Measurements from ENCODE around the gene FBXL16.

Gene FBXL16

DNA sequence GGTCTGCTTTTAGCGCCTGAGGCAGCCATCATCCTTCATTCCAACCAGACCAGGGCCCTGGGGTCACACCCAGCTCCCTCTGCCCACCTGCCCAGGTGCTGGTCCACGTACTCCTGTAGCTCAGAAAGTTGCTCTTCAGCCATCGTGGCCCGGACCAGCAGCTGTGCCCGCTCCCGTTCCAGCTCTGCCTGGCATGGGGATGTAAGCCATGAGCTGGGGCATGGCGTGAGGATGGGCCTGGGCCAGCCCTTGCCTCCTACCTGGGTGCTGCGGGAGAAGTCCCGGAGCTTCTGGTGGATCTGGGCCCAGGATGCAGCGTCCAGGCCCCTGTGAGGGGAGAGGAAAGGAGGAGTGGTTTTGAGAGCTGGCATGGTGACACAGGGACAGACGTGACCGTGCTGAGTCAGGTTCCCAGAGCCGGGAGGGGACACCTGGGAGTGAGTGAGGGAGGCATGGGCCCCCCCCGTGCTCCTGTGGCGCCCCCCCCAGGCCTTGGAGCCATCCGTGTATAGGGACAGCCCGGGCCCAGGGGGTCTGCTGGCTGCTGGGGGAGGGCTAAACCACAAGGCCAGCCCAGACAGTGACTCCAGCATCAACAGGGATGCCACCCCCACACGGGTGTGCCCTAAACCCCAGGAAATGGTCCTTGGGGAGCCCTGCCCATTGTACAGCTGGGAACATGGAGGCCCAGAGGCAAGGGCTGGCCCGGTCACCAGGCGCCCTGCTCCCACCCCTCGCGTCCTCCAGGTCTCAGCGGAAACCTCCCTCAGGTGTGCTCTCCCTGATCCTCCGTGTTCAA, 17.4 kb upstream of the FBXL16 start:
- DNase-seq (ENCODE audit: low read depth), result no peak

GRCh38 chr16:721765-722540, 16.4 kb upstream of the FBXL16 start:
- DNase-seq (ENCODE audit: low read depth), result no peak

GRCh38 chr16:720990-721764, 15.6 kb upstream of the FBXL16 start, which contains the start of gene ANTKMT:
Gene ANTKMT (plus strand): TSS chr16:721146. CDS start chr16:721275, 129 bp downstream.
- no peak for DNase-seq (ENCODE audit: low read depth)

- no peak for DNase-seq (ENCODE audit: low read depth)
Observed at GRCh38 chr16:720447-720989, 14.9 kb upstream of the FBXL16 start.

- DNase-seq (ENCODE audit: low read depth), result no peak
Observed at GRCh38 chr16:719815-720446, 14.3 kb upstream of the FBXL16 start.

DNA sequence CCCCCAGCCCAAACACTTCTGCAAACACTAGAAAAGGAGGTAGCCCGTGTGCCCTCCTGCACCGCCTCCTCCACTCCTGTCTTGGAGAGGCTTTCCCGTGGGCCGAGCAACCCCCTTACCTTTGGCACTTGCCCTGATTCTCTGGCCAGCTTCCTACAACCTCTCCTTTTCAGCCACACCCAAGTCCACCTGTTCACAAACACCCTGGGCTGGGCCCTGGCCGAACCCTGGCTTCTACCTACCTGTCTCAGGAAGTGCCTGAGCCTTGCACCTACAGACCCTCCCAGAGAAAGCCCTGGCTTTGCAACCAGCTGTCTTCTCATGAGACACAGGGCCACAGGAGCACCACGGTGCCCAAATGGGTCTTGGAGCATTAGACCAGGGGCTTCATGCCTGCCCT, 13.3 kb upstream of the FBXL16 start:
- no peak for DNase-seq (ENCODE audit: low read depth)

GRCh38 chr16:718389-718788, 12.8 kb upstream of the FBXL16 start:
- DNase-seq (ENCODE audit: low read depth), result no peak

DNA sequence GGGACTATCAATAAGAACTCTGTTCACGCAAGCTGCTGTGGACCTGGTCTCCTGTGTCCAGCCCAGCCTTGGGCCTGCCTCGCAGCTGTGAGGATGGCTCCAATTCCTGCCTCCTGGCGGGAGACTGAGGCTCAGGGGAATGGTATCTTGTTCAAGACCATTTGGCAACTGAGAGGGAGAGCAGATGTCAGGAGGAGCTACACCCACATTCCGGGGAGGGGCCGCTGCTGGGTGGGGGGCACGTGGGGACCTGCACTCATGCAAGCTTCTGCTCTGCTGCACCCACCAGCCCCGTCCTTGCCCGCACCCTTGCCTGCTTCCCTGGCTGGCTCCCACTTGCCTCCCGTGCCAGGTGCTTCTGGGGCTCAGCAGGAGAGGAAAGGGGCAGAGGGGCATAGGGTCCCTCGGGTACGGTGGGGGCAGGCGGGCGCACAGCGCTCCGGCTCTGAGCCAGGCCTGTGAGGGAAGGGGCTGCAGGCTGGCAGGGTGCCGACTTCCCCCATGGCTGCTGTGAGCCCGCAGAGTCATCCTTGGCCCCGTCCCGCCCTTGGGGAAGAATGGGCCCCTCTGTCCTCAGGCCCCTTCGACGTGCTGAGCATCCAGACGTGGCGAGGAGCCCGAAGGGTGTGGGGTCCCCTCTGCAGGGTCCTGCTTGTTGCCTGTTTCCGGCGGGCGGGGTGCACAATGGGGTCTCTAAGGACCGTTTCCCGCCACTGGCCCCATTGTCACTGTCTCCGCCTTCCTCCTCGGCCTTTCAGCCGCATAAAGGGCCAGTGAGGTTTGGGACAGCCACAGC, 12.0 kb upstream of the FBXL16 start:
- no peak for DNase-seq (ENCODE audit: low read depth)

- DNase-seq (ENCODE audit: low read depth), result no peak
Observed at GRCh38 chr16:716768-717325, 11.2 kb upstream of the FBXL16 start.

DNA sequence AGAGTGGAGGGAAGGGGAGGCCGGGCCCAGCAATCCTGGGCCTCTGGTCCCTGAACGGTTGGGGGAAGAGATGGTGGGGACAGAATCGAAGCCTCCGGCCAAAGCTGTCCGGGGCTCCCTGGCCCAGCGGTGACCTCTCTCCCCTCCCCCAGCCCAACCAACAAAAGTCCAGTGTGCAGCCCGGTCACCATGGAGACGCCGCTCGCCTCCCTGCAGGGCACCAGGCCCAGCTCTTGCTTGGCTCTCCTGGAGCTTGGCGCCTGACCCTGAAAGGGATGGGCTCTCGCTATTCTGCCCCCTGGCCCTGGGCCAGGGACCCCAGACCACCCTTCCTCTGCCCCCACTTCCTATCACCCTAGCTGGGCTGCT, 10.6 kb upstream of the FBXL16 start:
- DNase-seq (ENCODE audit: low read depth), result no peak

GRCh38 chr16:715477-716199, 10.0 kb upstream of the FBXL16 start:
- no peak for DNase-seq (ENCODE audit: low read depth)

DNA sequence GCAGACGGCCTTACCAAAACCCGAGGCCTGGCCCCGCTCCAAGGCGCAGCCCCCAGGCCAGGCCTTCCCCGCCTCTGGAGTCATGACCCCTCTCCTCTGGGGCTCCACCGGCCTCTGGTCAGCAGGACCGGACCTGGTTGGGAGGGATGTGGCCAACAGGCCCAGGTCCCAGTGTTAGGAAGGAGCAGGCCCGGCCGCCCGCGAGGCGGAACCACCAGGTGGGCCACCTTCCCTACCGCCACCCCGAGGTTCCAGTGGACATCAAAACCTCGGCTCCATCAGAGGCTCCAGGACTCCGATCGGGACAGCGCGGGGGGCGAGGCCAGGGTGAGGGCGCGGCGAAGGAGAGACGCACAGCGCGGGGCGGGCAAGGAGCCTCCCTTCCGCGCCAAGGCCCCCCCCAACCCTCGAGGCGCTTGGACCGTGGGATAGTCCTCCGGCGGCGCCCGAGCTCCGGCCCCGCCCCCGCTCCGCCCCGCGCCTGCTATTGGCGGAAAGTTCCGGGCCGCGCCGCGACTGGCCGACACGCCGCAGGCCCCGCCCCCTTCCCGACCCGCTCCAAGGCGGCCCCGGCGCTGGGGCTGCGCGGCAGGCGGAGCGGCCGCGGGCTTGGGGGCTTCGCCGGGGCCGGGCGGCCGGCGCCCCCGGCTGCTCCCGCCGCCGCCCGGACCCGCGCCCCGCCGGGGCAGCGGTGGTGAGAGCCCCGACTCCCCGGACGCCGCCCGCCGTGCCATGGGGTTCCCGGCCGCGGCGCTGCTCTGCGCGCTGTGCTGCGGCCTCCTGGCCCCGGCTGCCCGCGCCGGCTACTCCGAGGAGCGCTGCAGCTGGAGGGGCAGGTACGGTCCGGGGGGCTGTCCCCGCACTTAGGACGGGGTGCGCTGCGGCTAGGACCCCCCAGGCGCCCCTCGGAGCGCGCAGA, 9.2 kb upstream of the FBXL16 start, which contains the start of gene METRN:
Gene METRN, plus strand, starts transcription at position 561 of the 919 bp plus-strand sequence. Its CDS starts 172 bp downstream, at position 733.
- peak; percentile 72 for DNase-seq (ENCODE audit: low read depth)

- DNase-seq (ENCODE audit: low read depth), result no peak
Observed at GRCh38 chr16:714079-714478, 8.5 kb upstream of the FBXL16 start.

GRCh38 chr16:712740-713250, 7.2 kb upstream of the FBXL16 start:
- peak; percentile 90 for DNase-seq (ENCODE audit: low read depth)

- no peak for DNase-seq (ENCODE audit: low read depth)
Observed at GRCh38 chr16:711548-712320, 6.1 kb upstream of the FBXL16 start.

DNA sequence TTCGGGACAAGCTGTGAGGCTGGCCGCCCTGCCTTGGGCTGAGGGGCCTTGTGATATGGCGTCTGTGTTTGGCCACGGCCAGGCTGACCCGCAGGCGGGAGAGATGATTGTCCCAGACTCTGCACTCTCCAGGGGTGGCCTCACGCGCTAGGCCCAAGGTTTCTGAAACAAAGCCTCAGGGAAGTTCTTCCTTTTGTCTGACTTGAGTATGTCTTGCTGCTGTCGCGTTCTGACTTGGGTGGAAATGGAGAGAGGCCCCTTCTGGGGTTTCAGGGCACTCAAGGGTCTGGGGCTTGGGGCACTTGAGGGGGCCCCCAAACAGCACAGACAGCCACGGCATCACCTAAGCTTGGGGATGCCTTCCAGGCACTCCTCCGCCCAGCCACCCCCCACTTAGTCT, 5.5 kb upstream of the FBXL16 start:
- no peak for DNase-seq (ENCODE audit: low read depth)

DNA sequence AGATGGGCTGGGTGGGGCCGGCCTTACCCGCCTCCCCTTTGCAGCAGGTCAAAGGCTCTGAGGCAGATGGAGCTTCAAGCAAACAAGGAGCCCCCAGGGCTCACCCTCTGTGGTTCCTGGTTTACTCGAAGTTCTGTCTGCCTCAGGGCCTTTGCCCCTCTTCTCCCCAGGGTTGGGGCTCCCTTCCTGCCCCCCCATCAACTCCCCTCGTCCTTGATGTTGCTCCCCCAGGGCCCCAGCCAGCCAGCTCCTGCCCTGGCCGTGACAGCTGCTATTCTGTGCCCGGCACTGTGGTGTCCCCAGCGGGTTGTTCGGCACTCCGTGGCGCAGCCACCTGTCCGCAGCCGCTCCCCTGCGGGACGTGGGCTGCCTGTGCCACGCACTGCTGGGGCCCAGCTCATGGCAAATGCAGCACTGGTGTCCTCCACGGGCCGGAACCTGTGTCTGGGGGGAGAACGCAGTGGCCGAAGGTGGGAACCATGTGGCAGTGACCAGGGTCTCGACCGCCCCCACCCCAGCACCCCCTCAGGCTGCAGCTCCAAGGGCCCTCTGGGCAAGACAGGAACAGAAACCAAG, 5.0 kb upstream of the FBXL16 start:
- no peak for DNase-seq (ENCODE audit: low read depth)

Data from stromal cell of bone marrow (primary cell).